Ishikawa (cell line): ENCODE results near the gene SMKR1.

Source experiments
- CEBPB ChIP-seq: IDR thresholded peaks from 2 replicates; pipeline ENCODE4 v1.6.1; 2012
- CREB1 ChIP-seq: IDR thresholded peaks from 2 replicates; pipeline ENCODE4 v1.6.1; 2012; ENCODE audit warnings: low read depth
- EGR1 ChIP-seq: IDR thresholded peaks from 2 replicates; pipeline ENCODE4 v1.6.1; 2012
- EP300 ChIP-seq: IDR thresholded peaks from 2 replicates; pipeline ENCODE4 v1.6.1; 2012; ENCODE audit warnings: borderline replicate concordance
- FOXM1 ChIP-seq: IDR thresholded peaks from 2 replicates; pipeline ENCODE4 v1.6.1; 2012; ENCODE audit warnings: low read depth, borderline replicate concordance
- MAX ChIP-seq: IDR thresholded peaks from 2 replicates; pipeline ENCODE4 v1.6.1; 2012
- NFIC ChIP-seq: IDR thresholded peaks from 2 replicates; pipeline ENCODE4 v1.6.1; 2012
- RAD21 ChIP-seq: IDR thresholded peaks from 2 replicates; pipeline ENCODE4 v1.6.1; 2012; ENCODE audit warnings: low read depth
- REST ChIP-seq: IDR thresholded peaks from 2 replicates; pipeline ENCODE4 v1.6.1; 2012; ENCODE audit warnings: low read depth, mild to moderate bottlenecking
- TAF1 ChIP-seq: IDR thresholded peaks from 2 replicates; pipeline ENCODE4 v1.6.1; 2012; ENCODE audit warnings: low read depth, mild to moderate bottlenecking
- TCF12 ChIP-seq: IDR thresholded peaks from 2 replicates; pipeline ENCODE4 v1.6.1; 2012; ENCODE audit warnings: low read depth
- TEAD4 ChIP-seq: IDR thresholded peaks from 2 replicates; pipeline ENCODE4 v1.6.1; 2012
- YY1 ChIP-seq: IDR thresholded peaks from 2 replicates; pipeline ENCODE4 v1.6.1; 2012; ENCODE audit warnings: low read depth
- ZBTB7A ChIP-seq: IDR thresholded peaks from 2 replicates; pipeline ENCODE4 v1.6.1; 2012; ENCODE audit warnings: low read depth
- TF ChIP-seq, protein P1 (sequence below): IDR thresholded peaks from 2 replicates; pipeline ENCODE4 v1.6.1; 2012

SMKR1 gene

GRCh38 chr7:129523924-129524323 is 21.6 kb downstream of the SMKR1 start:
- TF ChIP-seq RAD21: no peak
- no peak for TF ChIP-seq TCF12
- no peak for TF ChIP-seq YY1
- TF ChIP-seq ZBTB7A: no peak
- TF ChIP-seq TEAD4: no peak
- no peak for TF ChIP-seq EP300
- TF ChIP-seq EGR1: no peak
- TF ChIP-seq, protein P1, sequence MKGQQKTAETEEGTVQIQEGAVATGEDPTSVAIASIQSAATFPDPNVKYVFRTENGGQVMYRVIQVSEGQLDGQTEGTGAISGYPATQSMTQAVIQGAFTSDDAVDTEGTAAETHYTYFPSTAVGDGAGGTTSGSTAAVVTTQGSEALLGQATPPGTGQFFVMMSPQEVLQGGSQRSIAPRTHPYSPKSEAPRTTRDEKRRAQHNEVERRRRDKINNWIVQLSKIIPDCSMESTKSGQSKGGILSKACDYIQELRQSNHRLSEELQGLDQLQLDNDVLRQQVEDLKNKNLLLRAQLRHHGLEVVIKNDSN: no peak
- TF ChIP-seq TAF1: no peak
- TF ChIP-seq REST: no peak

- TF ChIP-seq CEBPB: peak; percentile 92
- 0 out of 2 replicates have a peak, but pooled peaks have one; percentile 6 for TF ChIP-seq RAD21
Measured at GRCh38 chr7:129524405-129524804, 22.1 kb downstream of the SMKR1 start.

DNA sequence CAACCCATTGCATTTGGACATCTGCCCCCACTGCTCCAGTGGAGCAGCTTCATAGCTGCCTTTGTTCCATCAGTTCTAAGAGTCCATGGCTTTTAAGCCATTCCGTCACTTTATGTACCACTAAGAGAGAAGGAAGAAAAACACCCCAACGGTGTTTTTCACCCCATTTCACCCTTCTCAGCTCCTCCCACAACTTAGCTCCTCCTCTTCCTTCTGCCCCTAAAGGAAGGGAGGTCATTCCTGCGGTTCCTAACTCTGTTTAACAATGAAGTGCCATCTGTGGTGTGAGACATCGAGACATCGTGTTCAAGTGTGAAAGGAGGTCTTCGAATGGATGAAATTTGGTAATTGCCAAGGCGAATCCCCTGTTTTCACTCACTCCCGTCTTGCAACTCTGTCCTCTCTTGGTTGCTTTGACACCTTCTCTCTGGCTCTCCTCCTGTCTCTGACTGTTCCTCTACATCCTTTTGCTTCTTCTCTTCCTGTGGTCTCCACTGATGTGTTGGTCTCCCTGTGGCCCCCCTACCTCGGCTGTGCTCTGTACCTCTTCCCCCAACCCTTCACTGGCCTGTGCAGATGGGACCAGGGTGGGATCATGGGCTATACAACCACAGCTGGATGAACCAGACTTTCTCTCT is 23.0 kb downstream of the SMKR1 start:
- no peak for TF ChIP-seq CEBPB
- TF ChIP-seq TCF12: no peak
- no peak for TF ChIP-seq NFIC
- no peak for TF ChIP-seq YY1
- no peak for TF ChIP-seq TEAD4
- TF ChIP-seq, protein P1: no peak
- TF ChIP-seq EP300: no peak
- TF ChIP-seq FOXM1: no peak
- no peak for TF ChIP-seq TAF1
- TF ChIP-seq CREB1: no peak
- TF ChIP-seq RAD21: no peak
- no peak for TF ChIP-seq ZBTB7A
- TF ChIP-seq EGR1: no peak
- TF ChIP-seq REST: no peak
- no peak for TF ChIP-seq MAX

GRCh38 chr7:129529643-129530042 is 27.3 kb downstream of the SMKR1 start:
- TF ChIP-seq, protein P1: no peak

GRCh38 chr7:129530795-129531391 is 28.6 kb downstream of the SMKR1 start:
- no peak for TF ChIP-seq YY1
- no peak for TF ChIP-seq REST
- TF ChIP-seq ZBTB7A: no peak
- no peak for TF ChIP-seq RAD21
- TF ChIP-seq EGR1: no peak
- no peak for TF ChIP-seq FOXM1
- TF ChIP-seq NFIC: no peak
- TF ChIP-seq TAF1: no peak
- no peak for TF ChIP-seq CREB1
- no peak for TF ChIP-seq EP300
- TF ChIP-seq, protein P1: no peak
- no peak for TF ChIP-seq CEBPB
- no peak for TF ChIP-seq TEAD4
- no peak for TF ChIP-seq TCF12
- no peak for TF ChIP-seq MAX
